K562 (cell line): Measurements from ENCODE around the gene CFAP20DC. TPM values are rescaled to one million over a fixed set of nuclear protein-coding genes. Genes with fewer than 3 reads are reported as not detected.
A peak's percentile ranks its signal among the peaks of the same experiment; 100 is the strongest.

ENCODE experiments used
- ATF4 ChIP-seq: fragments of 450-650 bp; formaldehyde crosslinking; IDR thresholded peaks from 2 replicates; pipeline ENCODE4 v1.4.0; 2022; ENCODE audit warnings: mild to moderate bottlenecking, moderate library complexity
- BHLHE40 ChIP-seq: IDR thresholded peaks from 2 replicates; pipeline ENCODE4 v1.6.1; 2011; ENCODE audit warnings: low read length, improper control_type of control experiment
- BRD9 ChIP-seq: fragments of 450-650 bp; IDR thresholded peaks from 2 replicates; pipeline ENCODE4 v1.6.1; 2018; ENCODE audit warnings: low read depth; ENCODE audit not compliant: partially characterized antibody
- CBX2 ChIP-seq: fragments of 200-600 bp; sonication (generic); IDR thresholded peaks from one replicate; pipeline ENCODE4 v1.6.1; 2012; ENCODE audit warnings: mild to moderate bottlenecking, low read length, inconsistent platforms; ENCODE audit not compliant: insufficient read depth, poor library complexity, severe bottlenecking
- CBX8 ChIP-seq: fragments of 200-600 bp; sonication (generic); IDR thresholded peaks from 2 replicates; pipeline ENCODE4 v1.6.1; 2012; ENCODE audit warnings: borderline replicate concordance, mixed run types, low read depth, mild to moderate bottlenecking, moderate library complexity, mixed read lengths, low read length, control low read depth, inconsistent platforms; ENCODE audit not compliant: poor library complexity, severe bottlenecking; ENCODE audit errors: extremely low read depth
- E4F1 ChIP-seq: fragments of 250-450 bp; sonication (Bioruptor Pico); IDR thresholded peaks from 2 replicates; pipeline ENCODE4 v1.5.0; 2021; ENCODE audit warnings: mild to moderate bottlenecking, borderline replicate concordance
- ESRRA ChIP-seq: fragments of 450-650 bp; IDR thresholded peaks from 2 replicates; pipeline ENCODE4 v1.6.1; 2014; ENCODE audit warnings: low read depth, mild to moderate bottlenecking, moderate library complexity, borderline replicate concordance
- KLF10 ChIP-seq: fragments of 250-450 bp; sonication (Bioruptor Pico); IDR thresholded peaks from 2 replicates; pipeline ENCODE4 v1.6.1; 2021; ENCODE audit warnings: matching md5 sums
- MEF2A ChIP-seq: IDR thresholded peaks from 2 replicates; pipeline ENCODE4 v1.6.1; 2011; ENCODE audit warnings: low read depth, mild to moderate bottlenecking, low read length, moderate library complexity; ENCODE audit not compliant: control insufficient read depth
- MIER1 ChIP-seq: fragments of 450-650 bp; IDR thresholded peaks from 2 replicates; pipeline ENCODE4 v1.6.1; 2016; ENCODE audit warnings: antibody characterized with exemption, mild to moderate bottlenecking, low read depth
- MTA3 ChIP-seq: fragments of 450-650 bp; formaldehyde crosslinking; IDR thresholded peaks from 2 replicates; pipeline ENCODE4 v1.6.1; 2017; ENCODE audit warnings: mild to moderate bottlenecking, borderline replicate concordance
- NCOA2 ChIP-seq, 2 experiments: fragments of 450-650 bp; IDR thresholded peaks; 2 replicates each; pipeline ENCODE4 v1.6.1; 2018; ENCODE audit warnings: mild to moderate bottlenecking in 2 of 2, moderate library complexity in 1 of 2; ENCODE audit not compliant: partially characterized antibody in 2 of 2
- POLR2A ChIP-seq: fragments of 450-650 bp; conservative IDR thresholded peaks from 2 replicates; pipeline ENCODE4 v1.6.1; 2016
- RUNX1 ChIP-seq: sonication (generic); IDR thresholded peaks from 2 replicates; pipeline ENCODE4 v1.6.1; 2016; ENCODE audit warnings: antibody characterized with exemption, low read depth
- SIX5 ChIP-seq, 2 experiments: IDR thresholded peaks; 2 replicates each; pipeline ENCODE4 v1.6.1; 2011; ENCODE audit warnings: low read length in 2 of 2, borderline replicate concordance in 1 of 2, low read depth in 1 of 2, mild to moderate bottlenecking in 1 of 2, moderate library complexity in 1 of 2; ENCODE audit not compliant: insufficient read depth in 1 of 2
- SP1 ChIP-seq: sonication (generic); formaldehyde crosslinking; IDR thresholded peaks from 2 replicates; pipeline ENCODE4 v1.8.1; 2022; ENCODE audit warnings: mild to moderate bottlenecking, missing genetic modification reagents
- THRA ChIP-seq: fragments of 450-650 bp; IDR thresholded peaks from 2 replicates; pipeline ENCODE4 v1.6.1; 2017; ENCODE audit warnings: mild to moderate bottlenecking, moderate library complexity
- ZBTB1 ChIP-seq: sonication (generic); formaldehyde crosslinking; IDR thresholded peaks from 2 replicates; pipeline ENCODE4 v1.8.1; 2023; ENCODE audit warnings: missing genetic modification reagents, low read depth, mild to moderate bottlenecking, borderline replicate concordance
- ZFP36 ChIP-seq: fragments of 150-350 bp; IDR thresholded peaks from 2 replicates; pipeline ENCODE4 v1.6.1; 2018; ENCODE audit warnings: low read length, low read depth; ENCODE audit not compliant: partially characterized antibody
- ZNF584 ChIP-seq: fragments of 200-800 bp; sonication (Bioruptor generic); IDR thresholded peaks from 2 replicates; pipeline ENCODE4 v1.6.1; 2016; ENCODE audit warnings: low read depth, mild to moderate bottlenecking, missing genetic modification characterization, missing compliant biosample characterization
- ZNF785 ChIP-seq: fragments of 250-450 bp; sonication (Bioruptor Pico); IDR thresholded peaks from 2 replicates; pipeline ENCODE4 v1.4.0; 2020; ENCODE audit warnings: mild to moderate bottlenecking
- polyA plus RNA-seq, 8 experiments: library from polyadenylated mRNA; depleted of rRNA in 4 of 8; stranded (reverse) in 5 of 8; unstranded in 3 of 8; fragments of >200 nt; fragmentation: Nextera tagmentation in 2 of 8; fragmentation: Illumina TruSeq in 1 of 8; extraction: Ambion mirVana in 2 of 8; extraction: Trizol in 1 of 8; gene quantifications; 2 replicates each; pipeline versions ENCODE4 v1.2.1 to v1.2.3, GENCODE V29; 2011 to 2014; ENCODE audit warnings: inconsistent platforms in 1 of 8, missing spikeins in 1 of 8
- total RNA-seq, 7 experiments: library from RNA; depleted of rRNA in 6 of 7; stranded (reverse); fragments of >200 nt in 6 of 7; fragmentation: Illumina TruSeq in 2 of 7; extraction: Trizol in 2 of 7; gene quantifications; 2 replicates each; pipeline versions ENCODE4 v1.2.1 to v1.2.3, GENCODE V29; 2011 to 2021; ENCODE audit warnings: low replicate concordance in 1 of 7
- TF ChIP-seq, protein P1 (sequence below): sonication (generic); formaldehyde crosslinking; IDR thresholded peaks from 2 replicates; pipeline ENCODE4 v1.8.0; 2022; ENCODE audit warnings: mild to moderate bottlenecking, missing genetic modification reagents

CFAP20DC gene
- total and polyA plus RNA-seq, 9 of the 15 experiments (the other 6 are each of a cell fraction or from before 2014, with no cell fraction given), result 1.6 to 5.9 (median 4.6) TPM

DNA sequence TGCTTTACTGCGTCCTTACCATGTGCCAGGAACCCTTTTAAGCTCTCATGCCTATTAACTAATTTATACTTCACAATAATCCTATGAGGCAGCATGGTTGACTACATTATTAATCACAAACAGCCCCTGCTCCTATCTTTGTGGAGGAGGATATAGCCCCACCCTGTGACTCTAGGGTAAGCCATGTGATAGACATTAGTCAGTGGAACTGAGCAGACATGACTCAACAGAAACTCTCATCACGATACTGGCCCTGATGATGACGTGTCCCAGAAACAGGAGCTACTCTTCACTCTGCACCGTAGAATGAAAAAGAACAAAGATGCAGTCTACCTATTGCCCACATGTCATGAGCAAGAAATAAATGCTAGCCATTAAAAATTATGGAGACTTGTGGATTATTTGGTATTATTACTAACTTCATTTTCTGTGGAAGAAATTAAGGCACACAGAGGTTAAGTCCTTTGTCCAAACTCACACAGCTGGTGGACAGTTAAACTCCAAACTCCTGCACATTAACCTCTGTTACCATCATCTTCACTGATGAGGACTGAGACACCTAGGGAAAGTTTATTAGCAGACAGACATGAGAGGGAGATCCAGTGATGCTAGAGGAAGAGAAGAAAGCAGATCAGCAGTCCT, 51.2 kb downstream of the CFAP20DC start (continued):
- TF ChIP-seq ZFP36 (no peak), NCOA2 (IDR thresholded peaks at IDR 0.05; ENCODE audit: partially characterized antibody in 2 of 2) (no peak), MEF2A (no peak), CBX2 (no peak), POLR2A (no peak), BHLHE40 (peak; percentile 35; the same call in 1 of the 2 replicates), MIER1 (no peak), E4F1 (no peak), ZNF584 (no peak), RUNX1 (no peak), KLF10 (no peak), ZBTB1 (CRISPR knock-in tag) (no peak), SP1 (CRISPR knock-in tag) (no peak), THRA (no peak), ZNF785 (CRISPR knock-in tag) (no peak), ESRRA (no peak), ATF4 (CRISPR knock-in tag) (no peak), MTA3 (no peak), SIX5 (IDR thresholded peaks at IDR 0.05; ENCODE audit: borderline replicate concordance in 1 of 2, insufficient read depth in 1 of 2, low read depth in 1 of 2, low read length in 2 of 2) (no peak), CBX8 (no peak), BRD9 (no peak)
- TF ChIP-seq, protein P1, sequence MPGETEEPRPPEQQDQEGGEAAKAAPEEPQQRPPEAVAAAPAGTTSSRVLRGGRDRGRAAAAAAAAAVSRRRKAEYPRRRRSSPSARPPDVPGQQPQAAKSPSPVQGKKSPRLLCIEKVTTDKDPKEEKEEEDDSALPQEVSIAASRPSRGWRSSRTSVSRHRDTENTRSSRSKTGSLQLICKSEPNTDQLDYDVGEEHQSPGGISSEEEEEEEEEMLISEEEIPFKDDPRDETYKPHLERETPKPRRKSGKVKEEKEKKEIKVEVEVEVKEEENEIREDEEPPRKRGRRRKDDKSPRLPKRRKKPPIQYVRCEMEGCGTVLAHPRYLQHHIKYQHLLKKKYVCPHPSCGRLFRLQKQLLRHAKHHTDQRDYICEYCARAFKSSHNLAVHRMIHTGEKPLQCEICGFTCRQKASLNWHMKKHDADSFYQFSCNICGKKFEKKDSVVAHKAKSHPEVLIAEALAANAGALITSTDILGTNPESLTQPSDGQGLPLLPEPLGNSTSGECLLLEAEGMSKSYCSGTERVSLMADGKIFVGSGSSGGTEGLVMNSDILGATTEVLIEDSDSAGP, result no peak
